Stomach (tissue), 4 donors: ENCODE data around the gene PRKACG.

Source experiments
- CTCF ChIP-seq, 7 experiments: fragments of 450-650 bp in 4 of 7; fragments of 200-600 bp in 3 of 7; sonication (generic) in 3 of 7; IDR thresholded peaks; one replicate each; pipeline ENCODE4 v1.5.1; 2016 to 2019; ENCODE audit warnings: antibody characterized with exemption in 7 of 7, control low read depth in 2 of 7, mild to moderate bottlenecking in 1 of 7
- EP300 ChIP-seq: sonication (generic); formaldehyde crosslinking; IDR thresholded peaks from one replicate; pipeline ENCODE4 v1.6.1; 2017; ENCODE audit warnings: antibody characterized with exemption
- POLR2A ChIP-seq, 4 donors: fragments of 450-650 bp; IDR thresholded peaks; one replicate each; pipeline ENCODE4 v1.6.1; 2016; ENCODE audit warnings: antibody characterized with exemption in 4 of 4, control low read depth in 2 of 4, mild to moderate bottlenecking in 1 of 4, moderate library complexity in 1 of 4
- POLR2AphosphoS5 ChIP-seq, 3 donors: sonication (generic); formaldehyde crosslinking; IDR thresholded peaks; one replicate each; pipeline ENCODE4 v1.6.1; 2016; ENCODE audit warnings: antibody characterized with exemption in 3 of 3

GRCh38 chr9:68983522-68984424, 30.1 kb downstream of the PRKACG start:
- TF ChIP-seq CTCF (IDR thresholded peaks at IDR 0.05) (no peak), POLR2A (IDR thresholded peaks at IDR 0.05) (no peak), EP300 (no peak), POLR2AphosphoS5 (IDR thresholded peaks at IDR 0.05) (no peak)
